HG02798 (cell line): ENCODE results near the gene SMIM28.
"Not testable (repeated sequence)": the region's sequence is repeated elsewhere in the genome, so short reads cannot be mapped to it uniquely, and the experiment has no call there.

ENCODE experiments used
- ATAC-seq: cut with Tn5 transposase; IDR thresholded peaks from one replicate; pipeline ENCODE4 v1.9.1; 2021; ENCODE audit warnings: mild to moderate bottlenecking; ENCODE audit not compliant: unreplicated experiment, poor library complexity

The SMIM28 gene

DNA sequence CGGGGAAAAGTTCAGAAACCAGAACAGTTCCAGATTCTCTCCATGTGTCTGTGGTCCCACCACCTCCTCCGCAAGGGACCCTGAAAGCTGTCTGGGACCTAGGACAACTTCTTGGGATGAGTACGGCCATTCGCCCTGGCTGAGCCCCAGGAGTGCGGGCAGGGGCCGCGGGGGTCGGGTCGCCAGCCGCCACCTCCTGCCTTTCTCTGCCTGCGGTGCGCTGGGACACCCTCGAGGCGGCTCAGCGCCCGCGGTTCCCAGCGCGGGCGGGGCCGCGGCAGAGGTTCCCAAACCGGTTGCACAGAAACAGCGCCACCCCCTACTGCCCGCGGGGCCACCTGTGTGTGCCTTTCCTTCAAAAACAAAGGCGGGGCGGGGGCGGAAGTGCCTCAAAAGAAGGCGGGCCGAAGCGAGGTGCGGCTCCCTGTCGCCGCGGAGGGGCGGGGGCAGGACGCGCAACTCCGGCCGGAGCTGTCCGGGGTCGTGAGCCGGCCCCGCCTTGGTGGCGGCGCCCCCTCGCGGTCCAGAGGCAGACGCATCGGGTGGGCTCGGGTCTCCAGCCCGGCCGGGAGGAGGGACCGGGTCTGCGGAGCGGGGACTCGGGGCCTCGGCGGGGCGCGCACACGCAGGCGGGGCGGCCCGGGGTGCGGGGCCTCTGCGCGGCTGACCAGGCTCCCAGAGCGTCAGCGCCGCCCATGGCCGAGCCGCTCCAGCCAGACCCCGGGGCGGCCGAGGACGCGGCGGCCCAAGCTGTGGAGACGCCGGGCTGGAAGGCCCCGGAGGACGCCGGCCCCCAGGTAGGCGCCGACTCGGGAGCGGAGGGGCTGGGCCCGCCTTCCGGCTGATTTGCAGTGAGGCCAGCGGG is 26.3 kb downstream of the SMIM28 start, which contains the start of gene HEBP2:
Gene HEBP2, plus strand, starts transcription at position 423 of the 865 bp plus-strand sequence. Its CDS starts 273 bp downstream, at position 696.
- ATAC-seq: peak; percentile 89

DNA sequence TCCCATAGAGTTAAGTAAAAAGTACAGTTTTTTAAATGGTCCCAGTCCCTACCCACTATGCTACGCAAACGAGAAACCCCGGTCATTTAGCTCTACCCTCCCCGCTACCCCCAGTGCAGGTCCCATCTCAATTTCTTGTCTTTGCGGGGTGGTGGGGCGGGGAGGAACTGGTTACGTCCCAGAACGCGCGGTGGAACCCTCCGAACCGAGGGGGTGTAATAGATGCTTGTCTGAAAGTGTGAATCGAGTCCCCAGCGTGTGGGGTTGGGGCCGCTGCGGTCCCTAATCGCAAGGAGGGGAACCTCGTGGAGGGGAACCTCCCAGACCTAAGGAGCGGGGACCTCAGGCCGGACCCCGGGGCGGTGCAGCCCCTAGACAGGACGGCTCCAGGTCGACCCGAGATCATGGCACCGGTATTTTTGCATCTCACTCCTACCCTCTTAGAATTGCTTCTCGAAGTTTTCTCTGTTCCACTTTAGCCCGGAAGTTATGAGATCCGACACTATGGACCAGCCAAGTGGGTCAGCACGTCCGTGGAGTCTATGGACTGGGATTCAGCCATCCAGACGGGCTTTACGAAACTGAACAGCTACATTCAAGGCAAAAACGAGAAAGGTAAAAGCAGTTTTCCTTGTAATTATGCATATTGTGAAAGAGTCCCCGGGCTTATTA is 27.1 kb downstream of the SMIM28 start:
- no peak for ATAC-seq

DNA sequence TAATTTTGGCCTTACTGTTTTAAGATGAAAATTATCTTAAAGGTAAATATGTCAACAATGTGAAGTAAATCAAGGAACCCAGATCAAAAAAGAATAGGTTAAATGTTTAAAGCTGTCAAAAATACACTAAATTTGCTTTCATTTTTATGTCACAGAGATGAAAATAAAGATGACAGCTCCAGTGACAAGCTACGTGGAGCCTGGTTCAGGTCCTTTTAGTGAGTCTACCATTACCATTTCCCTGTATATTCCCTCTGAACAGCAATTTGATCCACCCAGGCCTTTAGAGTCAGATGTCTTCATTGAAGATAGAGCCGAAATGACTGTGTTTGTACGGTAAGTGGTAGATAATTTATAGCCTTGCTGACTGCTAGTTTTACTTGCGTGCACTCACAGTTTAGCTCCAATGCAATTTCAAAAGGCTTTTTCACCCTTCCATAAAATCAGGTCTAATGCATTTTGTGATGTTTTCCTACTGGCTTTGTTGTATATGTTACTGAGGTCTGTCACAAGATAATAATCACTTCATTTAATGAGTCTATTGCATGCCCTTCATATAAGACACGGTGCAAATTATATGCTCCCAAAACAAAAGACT is 28.2 kb downstream of the SMIM28 start:
- no peak for ATAC-seq

DNA sequence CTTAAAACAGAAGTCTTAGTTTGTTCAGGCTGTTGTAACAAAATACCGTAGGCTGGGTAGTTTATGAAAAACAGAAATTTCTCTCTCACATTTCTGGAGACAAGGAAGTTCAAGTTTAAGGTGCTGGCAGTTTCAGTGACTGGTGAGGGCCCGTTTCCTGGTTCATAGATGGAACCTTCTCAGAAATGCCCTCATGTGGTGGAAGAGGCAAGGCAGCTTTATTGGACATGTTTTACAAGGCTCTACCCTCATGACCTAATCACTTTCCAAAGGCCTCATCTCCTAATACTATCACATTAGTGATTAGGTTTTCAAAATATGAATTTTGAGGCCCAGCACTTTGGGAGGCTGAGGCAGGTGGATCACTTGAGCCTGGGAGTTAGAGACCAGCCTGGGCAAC is 28.7 kb downstream of the SMIM28 start:
- no peak for ATAC-seq

DNA sequence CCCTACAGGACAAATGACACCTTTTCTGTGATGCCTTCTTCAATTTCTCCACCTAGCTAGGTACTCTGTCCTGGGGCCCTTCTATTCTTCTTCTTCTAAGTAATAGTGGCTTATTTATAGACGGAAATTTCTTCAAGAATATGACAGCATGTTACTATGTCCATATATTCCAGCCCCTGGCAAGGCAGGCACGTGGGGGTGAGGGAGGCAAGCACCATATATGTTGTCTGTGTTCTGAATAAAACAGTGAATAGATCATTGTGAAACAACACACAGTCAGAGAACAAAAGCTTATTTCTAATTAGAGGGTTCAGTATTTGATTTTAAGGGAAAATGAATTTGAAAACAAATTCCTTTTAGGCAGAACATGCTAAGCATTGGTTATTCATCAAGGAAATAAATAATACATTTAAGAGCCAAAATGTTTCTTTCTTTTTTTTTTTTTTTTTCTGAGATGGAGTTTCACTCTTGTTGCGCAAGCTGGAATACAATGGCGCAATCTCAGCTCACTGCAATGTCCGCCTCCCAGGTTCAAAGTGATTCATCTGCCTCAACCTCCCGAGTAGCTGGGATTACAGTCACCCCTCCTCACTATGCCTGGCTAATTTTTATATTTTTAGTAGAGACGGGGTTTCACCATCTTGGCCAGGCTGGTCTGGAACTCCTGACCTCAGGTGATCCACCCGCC is 32.5 kb downstream of the SMIM28 start:
- no peak for ATAC-seq

DNA sequence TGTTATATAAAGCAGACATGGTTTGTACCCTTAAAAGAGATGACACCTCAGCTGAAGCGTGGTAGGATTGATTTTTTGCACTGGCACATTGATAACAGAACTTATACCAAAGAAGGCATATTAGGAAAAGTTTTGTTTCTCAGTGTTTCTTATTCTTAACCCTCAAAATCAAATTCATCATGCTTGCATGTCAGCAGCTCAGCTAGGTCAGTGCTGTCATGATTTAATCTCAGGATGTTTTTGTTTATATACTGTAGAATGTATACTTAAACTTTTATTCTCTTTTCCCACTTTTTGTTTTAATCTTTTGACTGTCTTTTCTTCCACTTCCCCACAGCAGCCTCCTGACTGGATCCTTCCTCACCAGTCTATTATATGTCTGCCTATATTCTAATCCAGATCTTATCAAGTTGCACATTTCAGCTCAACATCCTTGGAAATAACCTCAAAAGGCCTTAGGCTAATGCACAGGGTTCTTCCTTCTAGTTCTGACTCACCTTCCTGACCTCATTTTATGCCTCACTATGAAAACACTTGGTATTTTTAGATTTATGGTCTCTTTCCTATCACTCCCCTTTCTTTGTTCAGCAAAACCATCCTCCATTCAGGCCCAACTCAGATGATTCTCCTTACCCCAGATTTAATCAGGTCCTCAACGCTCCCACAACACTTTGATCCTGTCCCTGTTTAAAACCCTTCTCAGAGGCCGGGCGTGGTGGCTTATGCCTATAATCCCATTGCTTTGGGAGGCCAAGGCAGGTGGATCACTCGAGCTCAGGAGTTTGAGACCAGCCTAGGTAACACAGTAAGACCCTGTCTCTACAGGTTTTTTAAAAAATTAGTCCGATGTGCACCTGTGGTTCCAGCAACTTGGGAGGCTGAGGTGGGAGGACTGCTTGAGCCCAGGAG is 33.5 kb downstream of the SMIM28 start:
- ATAC-seq: no peak

DNA sequence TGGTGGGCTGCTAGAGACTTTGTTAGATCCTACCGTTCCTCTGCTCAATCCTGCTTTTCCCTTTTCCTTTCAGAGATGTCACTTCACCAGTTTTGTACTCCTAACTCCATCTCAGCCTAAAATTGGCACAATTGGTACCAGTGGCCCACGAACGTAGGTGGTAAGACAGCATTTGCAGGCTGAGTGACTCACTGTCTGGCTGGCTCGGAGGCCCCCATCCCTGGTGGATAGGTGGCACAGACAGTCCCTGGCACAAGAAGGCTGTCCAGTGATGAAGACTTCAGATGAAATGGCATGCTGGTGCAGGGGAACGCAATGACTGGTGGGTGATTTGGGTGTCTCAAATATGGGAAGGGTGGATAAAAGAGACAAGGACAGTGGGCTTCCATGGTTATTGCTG is 37.4 kb downstream of the SMIM28 start:
- no peak for ATAC-seq

DNA sequence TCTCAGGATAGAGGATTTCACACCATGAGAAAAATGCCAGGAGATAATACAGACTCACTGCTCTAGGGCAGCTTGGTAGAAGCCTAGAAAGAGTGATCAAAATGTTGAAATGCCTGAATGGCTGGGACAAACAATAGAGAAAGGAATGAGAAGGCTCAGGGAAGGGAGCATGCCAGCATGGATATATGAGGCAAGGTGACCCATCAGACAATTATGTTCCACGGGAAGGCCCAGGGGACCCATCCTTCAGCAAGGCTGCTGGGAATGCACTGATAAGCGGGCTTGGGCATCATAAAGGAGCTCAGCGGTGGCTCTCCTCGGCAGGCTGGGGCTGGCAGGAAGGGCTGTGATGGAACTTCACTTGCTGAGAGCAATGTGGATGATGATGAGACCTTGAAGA is 38.5 kb downstream of the SMIM28 start:
- no peak for ATAC-seq

DNA sequence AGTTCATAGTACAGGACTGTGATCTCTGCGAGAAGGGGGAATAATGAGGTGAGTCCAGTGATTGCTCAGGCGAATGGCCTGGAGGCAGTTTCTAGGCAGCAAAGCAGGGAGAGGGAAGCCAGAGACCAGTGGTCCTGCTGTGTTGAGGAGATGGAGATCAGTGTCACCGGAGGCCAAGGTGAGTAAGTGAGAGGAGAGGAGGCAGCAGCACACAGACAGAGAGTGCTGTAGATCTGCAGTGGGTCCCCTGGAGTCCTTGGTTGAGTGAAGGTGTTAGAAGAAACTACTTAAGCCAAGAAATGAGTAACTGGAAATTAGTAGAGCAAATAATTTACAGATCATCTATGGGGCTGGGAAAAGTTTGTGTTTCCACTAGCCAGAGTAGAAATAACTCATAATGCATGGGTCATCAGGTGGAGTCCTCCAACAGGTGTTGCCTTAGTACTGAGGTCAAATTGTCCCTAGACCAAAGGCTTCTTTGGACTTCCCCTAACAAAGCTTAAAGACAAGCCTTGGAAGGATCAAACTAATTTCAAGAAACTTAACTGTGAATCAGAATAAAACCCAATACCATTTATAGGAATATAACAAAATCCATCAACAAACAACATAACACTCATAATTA is 39.9 kb downstream of the SMIM28 start:
- no peak for ATAC-seq

DNA sequence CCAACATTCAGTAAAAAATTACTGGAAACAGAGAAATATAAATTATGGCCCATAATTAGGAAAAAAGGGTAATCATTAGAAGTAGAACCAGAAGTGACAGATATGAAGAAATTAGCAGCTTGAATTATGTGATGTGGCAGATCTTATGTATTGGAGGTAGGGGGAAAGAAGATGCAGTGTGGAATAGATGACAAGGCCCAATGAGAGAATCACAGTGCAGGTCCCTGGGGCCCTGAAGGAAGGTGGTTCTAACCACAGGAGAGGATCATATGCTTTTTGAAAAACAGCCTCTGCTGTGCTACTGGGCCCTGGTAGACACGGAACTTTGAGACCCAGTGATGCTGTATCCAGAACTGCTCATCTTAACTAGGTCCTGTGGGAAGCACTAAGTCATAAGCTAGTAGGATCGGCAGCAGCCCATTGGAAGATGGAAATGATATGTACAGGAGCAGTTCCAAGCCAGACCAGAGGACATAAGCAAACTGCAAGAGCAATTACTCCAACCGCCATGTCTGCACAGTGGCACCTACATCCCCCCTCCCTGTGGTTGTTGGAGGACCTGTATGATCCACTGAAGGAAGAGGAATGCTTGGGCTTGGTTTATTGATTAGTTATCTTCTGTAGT is 40.5 kb downstream of the SMIM28 start:
- no peak for ATAC-seq

DNA sequence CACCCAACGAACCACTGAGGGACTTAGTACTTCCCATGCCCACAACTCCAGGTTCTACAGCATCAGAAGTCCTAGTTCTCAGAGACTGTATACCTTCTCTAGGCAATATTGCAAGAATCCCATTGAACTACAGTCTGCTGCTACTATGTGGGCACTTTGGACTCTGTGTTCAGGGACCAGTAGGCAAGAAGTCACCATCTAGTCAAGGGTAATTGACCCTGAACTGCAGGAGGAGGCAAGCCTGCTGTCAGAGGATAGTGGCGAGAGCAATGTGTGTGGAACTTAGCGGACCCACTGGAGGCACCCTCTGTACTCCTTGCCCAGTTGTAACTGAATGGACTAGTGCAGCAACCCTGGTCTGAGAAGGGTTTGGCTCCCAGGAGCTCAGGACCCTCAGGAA is 42.1 kb downstream of the SMIM28 start:
- no peak for ATAC-seq

DNA sequence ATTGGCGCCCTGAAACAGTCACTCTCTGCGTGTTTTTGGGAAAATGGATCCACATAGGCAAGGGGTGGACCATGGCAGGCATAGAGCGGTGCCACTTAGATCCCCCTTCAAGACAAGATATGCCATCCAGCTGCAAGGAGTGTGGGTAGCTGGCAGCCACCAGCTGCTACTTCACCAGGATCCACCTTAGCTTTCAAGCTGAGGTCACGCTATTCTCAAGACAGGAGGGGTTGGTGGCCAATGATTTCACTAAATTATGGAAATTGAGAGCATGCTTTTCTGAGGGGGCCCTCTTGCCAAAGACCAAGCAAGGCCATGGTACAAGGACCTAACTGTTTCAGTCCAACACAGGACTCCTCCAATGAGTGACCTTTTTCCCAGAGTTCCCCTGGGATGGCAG is 42.7 kb downstream of the SMIM28 start:
- ATAC-seq: no peak

DNA sequence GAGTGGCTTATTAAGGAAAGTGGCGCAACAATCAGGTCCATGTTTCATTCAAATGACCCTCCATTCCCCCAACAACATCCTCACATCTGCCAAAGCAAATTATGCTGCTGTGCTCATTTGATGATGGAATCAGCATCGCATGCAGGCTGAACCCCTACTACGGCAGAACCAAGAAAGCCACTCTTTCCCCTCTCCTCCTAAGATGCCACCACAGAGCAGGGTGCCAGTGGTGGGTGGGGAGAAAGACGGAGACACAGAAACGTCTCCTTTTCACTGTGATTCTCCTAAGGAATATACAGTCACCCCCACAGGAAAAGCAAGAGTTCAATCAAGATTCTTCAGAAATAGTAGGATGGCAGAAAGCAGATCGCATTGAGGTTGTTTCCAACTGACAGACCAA is 43.4 kb downstream of the SMIM28 start:
- ATAC-seq: no peak

DNA sequence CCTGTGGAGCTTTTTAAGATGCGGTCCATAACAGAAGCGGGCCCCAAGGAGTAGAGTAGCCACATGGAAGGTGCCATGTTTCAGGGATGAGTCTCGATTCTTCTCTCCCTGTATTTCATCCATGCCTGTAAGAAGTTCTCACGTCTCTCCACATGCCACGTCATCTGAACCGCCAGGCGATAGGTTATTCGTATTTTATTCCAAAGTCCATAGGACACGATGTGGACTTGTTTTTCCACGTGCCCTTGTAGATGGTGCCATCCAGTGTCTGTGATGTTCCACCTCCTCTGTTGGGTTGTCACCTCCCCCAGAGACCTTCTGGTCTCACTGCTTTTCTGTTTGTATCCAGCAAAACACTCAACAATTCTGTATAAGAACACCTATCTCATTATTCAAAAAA is 43.9 kb downstream of the SMIM28 start:
- ATAC-seq: no peak

DNA sequence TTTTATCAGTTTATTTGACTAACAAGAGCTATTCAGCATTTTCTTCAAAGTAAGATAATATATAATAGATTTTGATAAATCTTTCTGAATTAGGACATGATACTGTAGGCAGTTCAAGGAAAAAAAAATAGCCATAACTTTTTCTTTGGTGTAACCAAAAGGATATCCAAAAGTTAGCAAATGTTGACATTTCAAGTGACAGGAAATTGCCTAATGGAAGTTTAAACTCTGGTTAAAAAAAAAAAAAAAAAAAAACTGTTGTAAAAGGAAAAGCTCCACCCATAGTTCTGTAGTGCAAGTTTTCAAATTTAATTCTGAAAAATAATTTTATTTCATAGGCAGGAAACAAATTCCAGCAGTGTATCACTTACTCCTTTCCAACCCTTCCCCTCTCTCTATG is 45.2 kb downstream of the SMIM28 start:
- no peak for ATAC-seq

DNA sequence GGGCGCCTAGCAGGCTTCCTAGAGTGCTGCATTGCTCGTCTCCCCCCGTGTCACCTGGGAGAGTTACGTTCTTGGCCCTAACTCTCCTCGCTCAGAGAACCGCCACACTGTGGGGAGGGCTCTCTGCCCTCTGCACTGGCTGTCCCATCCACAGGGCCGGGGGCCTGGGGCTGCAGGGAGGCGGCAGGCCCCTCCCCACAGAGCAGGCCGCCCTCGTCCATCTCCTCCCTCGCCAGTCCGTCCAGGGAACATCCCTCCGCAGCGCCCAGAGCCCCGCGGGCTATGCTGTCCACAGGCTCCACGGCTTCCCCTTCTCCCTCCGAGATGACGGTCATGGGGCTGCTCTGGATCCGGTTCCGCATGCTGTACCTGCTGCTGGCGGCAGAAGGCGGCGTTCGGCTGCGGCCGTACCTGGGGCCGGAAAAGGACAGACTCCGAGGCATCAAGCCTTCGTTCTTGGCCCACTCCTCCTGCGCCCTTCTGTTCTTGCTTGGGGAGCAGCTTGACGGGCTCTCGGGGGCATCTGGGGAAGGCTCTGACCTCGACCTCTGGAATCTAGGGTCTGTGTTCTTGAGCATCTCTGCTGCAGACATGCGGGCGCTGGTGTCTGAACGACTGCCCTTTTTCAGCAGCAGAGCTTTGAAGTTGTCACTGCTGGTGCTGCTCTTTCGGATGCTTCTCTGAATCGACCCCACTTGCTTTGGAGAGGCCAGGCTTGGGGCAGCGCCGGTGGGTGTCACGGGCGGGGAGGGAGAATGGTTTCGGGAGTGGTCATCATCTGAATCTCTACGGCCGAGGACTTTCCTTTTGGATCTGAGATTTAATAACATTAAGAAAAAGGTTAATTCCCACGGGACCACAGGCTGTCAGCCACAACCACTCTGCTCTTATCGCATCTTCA is 46.5 kb downstream of the SMIM28 start:
- ATAC-seq: no peak

DNA sequence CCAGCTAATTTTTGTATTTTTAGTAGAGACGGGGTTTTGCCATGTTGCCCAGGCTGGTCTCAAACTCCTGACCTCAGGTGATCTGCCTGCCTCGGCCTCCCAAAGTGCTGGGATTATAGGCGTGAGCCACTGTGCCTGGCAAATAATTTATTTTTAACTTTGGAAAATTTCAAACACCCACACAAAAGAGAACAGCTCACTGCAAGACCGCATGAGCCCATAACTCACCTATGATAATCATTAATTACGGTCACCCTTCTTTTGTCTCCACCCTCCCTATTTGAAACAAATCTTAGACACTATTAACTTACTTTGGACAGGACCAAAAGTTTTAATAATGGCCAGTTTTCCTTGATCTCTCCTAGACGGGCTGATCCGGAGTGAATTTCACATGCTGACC is 47.6 kb downstream of the SMIM28 start:
- not testable (repeated sequence) for ATAC-seq
